ENCODE measurements around the gene TSC22D4.

GRCh38 chr7:100476101-100476780 is 2.8 kb downstream of the TSC22D4 start:
- TF ChIP-seq CTCF (IDR thresholded peaks at IDR 0.05), result no peak
- no peak for TF ChIP-seq POLR2A (IDR thresholded peaks at IDR 0.05)

All from esophagus squamous epithelium (tissue), 4 donors.